Gastrocnemius medialis (tissue), 4 donors: Measurements from ENCODE around the gene ZNF324.

ENCODE experiments used
- CTCF ChIP-seq, 5 experiments: fragments of 450-650 bp in 3 of 5; fragments of 200-600 bp in 2 of 5; sonication (generic) in 2 of 5; IDR thresholded peaks in 4 of 5; conservative IDR thresholded peaks in 1 of 5; 1 replicate in 4 of 5; 2 replicates in 1 of 5; pipeline ENCODE4 v1.5.1; 2016 to 2019; ENCODE audit warnings: antibody characterized with exemption in 5 of 5, mild to moderate bottlenecking in 3 of 5, moderate library complexity in 3 of 5
- POLR2A ChIP-seq, 2 donors: fragments of 450-650 bp; IDR thresholded peaks; one replicate each; pipeline ENCODE4 v1.6.1; 2017; ENCODE audit warnings: antibody characterized with exemption in 2 of 2, mild to moderate bottlenecking in 2 of 2, moderate library complexity in 2 of 2

GRCh38 chr19:58518256-58519086, 51.6 kb downstream of the ZNF324 start:
- TF ChIP-seq CTCF (IDR thresholded peaks at IDR 0.05 in 4 of 5, conservative IDR thresholded peaks at IDR 0.05 in 1 of 5) (peak in 3 of 5 experiments; percentile 39 to 46 (median 42)), POLR2A (IDR thresholded peaks at IDR 0.05) (no peak)
